Measurements from ENCODE around the gene HSD3B1.

The HSD3B1 gene

GRCh38 chr1:119541389-119541788, 34.4 kb downstream of the HSD3B1 start:
- no peak for DNase-seq (ENCODE audit: low read depth)
- TF ChIP-seq CTCF (conservative IDR thresholded peaks at IDR 0.05; ENCODE audit: low read depth, low read length) = no peak
- no peak overlapping the region for H3K4me3 ChIP-seq (ENCODE audit: low read length)

GRCh38 chr1:119542492-119542946, 35.5 kb downstream of the HSD3B1 start:
- no peak overlapping the region for H3K4me3 ChIP-seq (ENCODE audit: low read length)
- no peak for TF ChIP-seq CTCF (conservative IDR thresholded peaks at IDR 0.05; ENCODE audit: low read depth, low read length)
- no peak for DNase-seq (ENCODE audit: low read depth)

- no peak overlapping the region for H3K4me3 ChIP-seq (ENCODE audit: low read length)
- TF ChIP-seq CTCF (conservative IDR thresholded peaks at IDR 0.05; ENCODE audit: low read depth, low read length) = peak; percentile 66
- no peak for DNase-seq (ENCODE audit: low read depth)
Measured at GRCh38 chr1:119544165-119544762, 37.3 kb downstream of the HSD3B1 start.

GRCh38 chr1:119546641-119547040, 39.6 kb downstream of the HSD3B1 start:
- no peak for TF ChIP-seq CTCF (conservative IDR thresholded peaks at IDR 0.05; ENCODE audit: low read depth, low read length)
- H3K4me3 ChIP-seq (ENCODE audit: low read length) = no peak overlapping the region
- DNase-seq (ENCODE audit: low read depth) = no peak

GRCh38 chr1:119547306-119547705, 40.3 kb downstream of the HSD3B1 start:
- H3K4me3 ChIP-seq (ENCODE audit: low read length) = no peak overlapping the region
- no peak for TF ChIP-seq CTCF (conservative IDR thresholded peaks at IDR 0.05; ENCODE audit: low read depth, low read length)
- DNase-seq (ENCODE audit: low read depth) = no peak

- no peak for TF ChIP-seq CTCF (conservative IDR thresholded peaks at IDR 0.05; ENCODE audit: low read depth, low read length)
- DNase-seq (ENCODE audit: low read depth) = no peak
Measured at GRCh38 chr1:119547805-119548204, 40.8 kb downstream of the HSD3B1 start.

GRCh38 chr1:119549719-119550132, 42.7 kb downstream of the HSD3B1 start:
- peak; percentile 81 for TF ChIP-seq CTCF (conservative IDR thresholded peaks at IDR 0.05; ENCODE audit: low read depth, low read length)
- H3K4me3 ChIP-seq (ENCODE audit: low read length) = no peak overlapping the region
- peak; percentile 33 for DNase-seq (ENCODE audit: low read depth)

More at GRCh38 chr1:119547805-119548204, 40.8 kb downstream of the HSD3B1 start:
- no peak overlapping the region for H3K4me3 ChIP-seq (ENCODE audit: low read length)
